Activated T-helper 1 cell treated with Interleukin-2 at 50 U/mL for 16 hours (primary cell): Measurements from ENCODE around the gene SMG5.

ENCODE experiments used
- DNase-seq: peaks from one replicate; pipeline ENCODE4 v3.0.0-alpha.2; 2020; ENCODE audit warnings: low read depth

The SMG5 gene

GRCh38 chr1:156279837-156280236 lies 2.8 kb downstream of the SMG5 start:
- no peak for DNase-seq

GRCh38 chr1:156276966-156277381 lies 5.7 kb downstream of the SMG5 start:
- no peak for DNase-seq

GRCh38 chr1:156276532-156276931 lies 6.1 kb downstream of the SMG5 start:
- no peak for DNase-seq

GRCh38 chr1:156270314-156270713 lies 12.3 kb downstream of the SMG5 start:
- DNase-seq, result no peak

GRCh38 chr1:156268336-156268735 lies 14.3 kb downstream of the SMG5 start:
- DNase-seq, result no peak

- no peak for DNase-seq
Measured at GRCh38 chr1:156266051-156266450, 16.6 kb downstream of the SMG5 start.

GRCh38 chr1:156263288-156263655 lies 19.4 kb downstream of the SMG5 start:
- DNase-seq, result no peak

- DNase-seq, result no peak
Measured at GRCh38 chr1:156262461-156263287, 20.0 kb downstream of the SMG5 start.

GRCh38 chr1:156260896-156261295 lies 21.7 kb downstream of the SMG5 start:
- DNase-seq, result no peak

- no peak for DNase-seq
Measured at GRCh38 chr1:156259805-156260204, 22.8 kb downstream of the SMG5 start.

GRCh38 chr1:156258859-156259258 lies 23.8 kb downstream of the SMG5 start:
- DNase-seq, result no peak

- DNase-seq, result no peak
Measured at GRCh38 chr1:156257711-156258110, 24.9 kb downstream of the SMG5 start.

GRCh38 chr1:156253634-156254033 lies 29.0 kb downstream of the SMG5 start:
- DNase-seq, result no peak

GRCh38 chr1:156251527-156251926 lies 31.1 kb downstream of the SMG5 start:
- DNase-seq, result no peak

- DNase-seq, result no peak
Measured at GRCh38 chr1:156249593-156249992, 33.0 kb downstream of the SMG5 start.

- DNase-seq, result no peak
Measured at GRCh38 chr1:156248323-156248683, 34.3 kb downstream of the SMG5 start.

GRCh38 chr1:156247460-156248322 lies 34.9 kb downstream of the SMG5 start, which contains the start of gene PAQR6:
TSS of gene PAQR6 (minus strand) at chr1:156248056. CDS start at chr1:156246731, 1,325 bp downstream.
- DNase-seq, result no peak

- DNase-seq, result no peak
Measured at GRCh38 chr1:156246781-156247459, 35.7 kb downstream of the SMG5 start.

GRCh38 chr1:156246241-156246780 lies 36.3 kb downstream of the SMG5 start:
- no peak for DNase-seq

GRCh38 chr1:156245451-156246232 lies 37.0 kb downstream of the SMG5 start:
- DNase-seq, result peak; percentile 23

GRCh38 chr1:156244712-156245111 lies 37.9 kb downstream of the SMG5 start:
- no peak for DNase-seq
